OCI-LY3 (cell line): ENCODE results near the gene TGIF2LX.
"Not testable (repeated sequence)": the region's sequence is repeated elsewhere in the genome, so short reads cannot be mapped to it uniquely, and the experiment has no call there.

ENCODE experiments used
- H2AFZ ChIP-seq: fragments of 200-600, 300-600 bp; shearing (Covaris generic); 2 replicates; pipeline ENCODE4 v1.6.0; 2014; ENCODE audit warnings: antibody characterized with exemption, low read depth, low read length
- H3K27ac ChIP-seq: fragments of 200-600, 300-600 bp; sonication (generic); 2 replicates; pipeline ENCODE4 v1.5.1; 2014; ENCODE audit warnings: mild to moderate bottlenecking, low read length, moderate library complexity, mixed read lengths
- H3K27me3 ChIP-seq: fragments of 200-600, 300-600 bp; sonication (generic); 2 replicates; pipeline ENCODE4 v1.6.1; 2014; ENCODE audit warnings: low read depth, low read length, mixed read lengths
- H3K36me3 ChIP-seq: fragments of 200-600, 300-600 bp; sonication (generic); replicated peaks from 2 replicates; pipeline ENCODE3; 2014; ENCODE audit warnings: low read depth, low read length, mixed read lengths
- H3K4me1 ChIP-seq: fragments of 300-600, 200-600 bp; sonication (generic); 2 replicates; pipeline ENCODE4 v1.6.1; 2014; ENCODE audit warnings: low read length, mixed read lengths
- H3K4me2 ChIP-seq: fragments of 200-600, 300-600 bp; sonication (generic); 2 replicates; pipeline ENCODE4 v1.6.1; 2014; ENCODE audit warnings: low read length, mixed read lengths
- H3K4me3 ChIP-seq: fragments of 300-600, 200-600 bp; sonication (generic); 2 replicates; pipeline ENCODE4 v1.5.1; 2014; ENCODE audit warnings: antibody characterized with exemption, mild to moderate bottlenecking, low read length, moderate library complexity
- H3K79me2 ChIP-seq: fragments of 300-600, 200-600 bp; shearing (Covaris generic); 2 replicates; pipeline ENCODE4 v1.6.1; 2014; ENCODE audit warnings: mild to moderate bottlenecking, low read length, mixed read lengths
- H3K9ac ChIP-seq: fragments of 300-600, 200-600 bp; shearing (Covaris generic); 2 replicates; pipeline ENCODE4 v1.6.0; 2014; ENCODE audit warnings: mild to moderate bottlenecking, low read length, moderate library complexity
- H3K9me3 ChIP-seq: fragments of 200-600, 300-600 bp; shearing (Covaris generic); 2 replicates; pipeline ENCODE4 v1.6.1; 2014; ENCODE audit warnings: low read length, mixed read lengths; ENCODE audit not compliant: insufficient read depth
- H4K20me1 ChIP-seq: fragments of 200-600, 300-600 bp; sonication (generic); 2 replicates; pipeline ENCODE4 v1.6.1; 2016; ENCODE audit warnings: low read length, mixed read lengths; ENCODE audit not compliant: insufficient read depth

The TGIF2LX gene

GRCh38 chrX:89921665-89922064 is at the start of gene TGIF2LX:
TGIF2LX (plus strand) TSS chrX:89921908; CDS start chrX:89922086, 178 bp downstream.
- not testable (repeated sequence) for H3K9ac ChIP-seq, H4K20me1 ChIP-seq, H3K36me3 ChIP-seq, H3K27ac ChIP-seq, H3K9me3 ChIP-seq, H3K4me1 ChIP-seq, H3K4me3 ChIP-seq, H3K79me2 ChIP-seq, H3K27me3 ChIP-seq, H2AFZ ChIP-seq, H3K4me2 ChIP-seq

GRCh38 chrX:89922338-89922934 is 728 bp downstream of the TGIF2LX start:
- H3K4me3 ChIP-seq, H3K27ac ChIP-seq, H3K9ac ChIP-seq, H2AFZ ChIP-seq, H3K9me3 ChIP-seq, H3K36me3 ChIP-seq, H3K4me1 ChIP-seq, H4K20me1 ChIP-seq, H3K4me2 ChIP-seq, H3K27me3 ChIP-seq, H3K79me2 ChIP-seq: not testable (repeated sequence)

GRCh38 chrX:89943077-89943476 is 21.4 kb downstream of the TGIF2LX start:
- not testable (repeated sequence) for H3K4me2 ChIP-seq, H4K20me1 ChIP-seq, H3K27me3 ChIP-seq, H3K9me3 ChIP-seq, H3K4me1 ChIP-seq, H3K36me3 ChIP-seq, H2AFZ ChIP-seq, H3K4me3 ChIP-seq, H3K27ac ChIP-seq, H3K9ac ChIP-seq, H3K79me2 ChIP-seq

GRCh38 chrX:89965588-89965987 is 43.9 kb downstream of the TGIF2LX start:
- not testable (repeated sequence) for H3K4me3 ChIP-seq, H3K79me2 ChIP-seq, H3K27ac ChIP-seq, H3K9me3 ChIP-seq, H2AFZ ChIP-seq, H3K36me3 ChIP-seq, H4K20me1 ChIP-seq, H3K27me3 ChIP-seq, H3K4me2 ChIP-seq, H3K9ac ChIP-seq, H3K4me1 ChIP-seq
